HG03520 (cell line): ENCODE results near the gene KLHL7.
"Not testable (repeated sequence)": the region's sequence is repeated elsewhere in the genome, so short reads cannot be mapped to it uniquely, and the experiment has no call there.

Source experiments
- ATAC-seq: cut with Tn5 transposase; IDR thresholded peaks from one replicate; pipeline ENCODE4 v1.9.1; 2021; ENCODE audit warnings: mild to moderate bottlenecking, moderate library complexity; ENCODE audit not compliant: unreplicated experiment

KLHL7 gene

GRCh38 chr7:23181684-23182553, 76.3 kb downstream of the KLHL7 start, which contains the start of gene NUP42:
TSS of gene NUP42 (plus strand) at chr7:23182048. CDS start at chr7:23182086, 38 bp downstream.
- ATAC-seq, result peak; percentile 94

GRCh38 chr7:23183279-23184012, 77.9 kb downstream of the KLHL7 start:
- ATAC-seq, result no peak

GRCh38 chr7:23184291-23184690, 78.7 kb downstream of the KLHL7 start:
- no peak for ATAC-seq

GRCh38 chr7:23184709-23185359, 79.2 kb downstream of the KLHL7 start:
- no peak for ATAC-seq

- ATAC-seq, result no peak
Measured at GRCh38 chr7:23185980-23186379, 80.4 kb downstream of the KLHL7 start.

- ATAC-seq, result no peak
Measured at GRCh38 chr7:23191022-23191421, 85.4 kb downstream of the KLHL7 start.

GRCh38 chr7:23193650-23194227, 88.2 kb downstream of the KLHL7 start:
- not testable (repeated sequence) for ATAC-seq

GRCh38 chr7:23196306-23196705, 90.7 kb downstream of the KLHL7 start:
- ATAC-seq, result no peak

- ATAC-seq, result not testable (repeated sequence)
Measured at GRCh38 chr7:23197745-23198144, 92.2 kb downstream of the KLHL7 start.

GRCh38 chr7:23200331-23200730, 94.7 kb downstream of the KLHL7 start:
- ATAC-seq, result no peak

GRCh38 chr7:23204241-23204640, 98.7 kb downstream of the KLHL7 start:
- no peak for ATAC-seq

GRCh38 chr7:23205577-23205908, 100.0 kb downstream of the KLHL7 start:
- no peak for ATAC-seq

GRCh38 chr7:23205909-23206767, 100.6 kb downstream of the KLHL7 start:
- no peak for ATAC-seq

- no peak for ATAC-seq
Measured at GRCh38 chr7:23207021-23207420, 101.4 kb downstream of the KLHL7 start.

- no peak for ATAC-seq
Measured at GRCh38 chr7:23207884-23208283, 102.3 kb downstream of the KLHL7 start.

- no peak for ATAC-seq
Measured at GRCh38 chr7:23208316-23208715, 102.7 kb downstream of the KLHL7 start.

- no peak for ATAC-seq
Measured at GRCh38 chr7:23210506-23210905, 104.9 kb downstream of the KLHL7 start.

GRCh38 chr7:23211589-23211988, 106.0 kb downstream of the KLHL7 start:
- ATAC-seq, result no peak

- ATAC-seq, result no peak
Measured at GRCh38 chr7:23212395-23212794, 106.8 kb downstream of the KLHL7 start.

GRCh38 chr7:23212841-23213240, 107.3 kb downstream of the KLHL7 start:
- ATAC-seq, result no peak
